Transverse colon (tissue), 3 donors: ENCODE measurements around the gene BTD.

Experiments
- POLR2A ChIP-seq: fragments of 450-650 bp; IDR thresholded peaks from one replicate; pipeline ENCODE4 v1.6.1; 2016; ENCODE audit warnings: antibody characterized with exemption, mild to moderate bottlenecking, moderate library complexity
- POLR2AphosphoS5 ChIP-seq, 3 donors: sonication (generic); formaldehyde crosslinking; IDR thresholded peaks; one replicate each; pipeline ENCODE4 v1.6.1; 2016; ENCODE audit warnings: antibody characterized with exemption in 3 of 3

DNA sequence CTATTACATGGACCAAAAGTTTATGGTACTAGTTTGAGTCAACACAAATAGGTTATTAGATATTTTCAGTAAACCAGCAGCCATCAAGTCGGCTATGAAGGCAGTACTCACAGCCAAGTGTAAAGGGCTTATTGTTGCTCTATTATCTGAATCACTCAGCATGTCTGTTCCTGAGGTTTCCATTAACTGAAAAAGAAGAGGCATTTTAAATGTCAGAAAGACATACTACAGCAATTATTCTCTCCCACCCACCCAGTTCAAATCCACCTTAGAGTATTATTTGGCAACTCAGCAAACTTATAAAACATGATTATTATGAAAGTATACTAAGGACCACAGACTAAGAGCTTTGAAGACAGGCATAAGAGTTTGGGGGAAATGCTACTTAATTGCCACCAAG, 93.1 kb downstream of the BTD start:
- TF ChIP-seq POLR2AphosphoS5 (IDR thresholded peaks at IDR 0.05) (no peak), POLR2A (no peak)
